RCC 7860 (cell line): ENCODE data around the gene CKS2.
A peak's percentile ranks its signal among the peaks of the same experiment; 100 is the strongest.
"Not testable (repeated sequence)": the region's sequence is repeated elsewhere in the genome, so short reads cannot be mapped to it uniquely, and the experiment has no call there.

Source experiments
- DNase-seq: peaks from one replicate; pipeline ENCODE4 v3.0.0-alpha.2; 2015; ENCODE audit warnings: low spot score
- FAIRE-seq: peaks from 2 replicates; lab custom pipeline; 2012; peaks lifted over from hg19 to GRCh38; lab: Jason Lieb, UNC

Gene CKS2

GRCh38 chr9:89310475-89311345, at the start of gene CKS2:
Gene CKS2, plus strand, starts transcription at chr9:89311195. Its CDS starts 98 bp downstream, at chr9:89311293.
- FAIRE-seq (peak; percentile 96), DNase-seq (peak; percentile 100)

- FAIRE-seq (no peak), DNase-seq (no peak)
These were observed 37.3 kb upstream of the CKS2 start for GRCh38 chr9:89273528-89274279.

GRCh38 chr9:89274838-89275237, 36.2 kb upstream of the CKS2 start:
- FAIRE-seq (peak; percentile 82), DNase-seq (peak; percentile 87)

GRCh38 chr9:89276040-89276439, 35.0 kb upstream of the CKS2 start:
- DNase-seq, FAIRE-seq: not testable (repeated sequence)

GRCh38 chr9:89277043-89277442, 34.0 kb upstream of the CKS2 start:
- DNase-seq (no peak), FAIRE-seq (no peak)

- FAIRE-seq = no peak
These were observed 33.5 kb upstream of the CKS2 start for GRCh38 chr9:89277454-89277853.

GRCh38 chr9:89278551-89278950, 32.4 kb upstream of the CKS2 start:
- FAIRE-seq = no peak
- DNase-seq = no peak

More at GRCh38 chr9:89277454-89277853, 33.5 kb upstream of the CKS2 start:
- DNase-seq = peak; percentile 34

- DNase-seq (peak; percentile 51), FAIRE-seq (peak; percentile 72)
These were observed 31.8 kb upstream of the CKS2 start for GRCh38 chr9:89278997-89279739.

- FAIRE-seq (no peak), DNase-seq (no peak)
These were observed 29.9 kb upstream of the CKS2 start for GRCh38 chr9:89281106-89281505.

- not testable (repeated sequence) for FAIRE-seq, DNase-seq
These were observed 28.6 kb upstream of the CKS2 start for GRCh38 chr9:89282248-89282968.

GRCh38 chr9:89284076-89284475, 26.9 kb upstream of the CKS2 start:
- DNase-seq (no peak), FAIRE-seq (no peak)

- FAIRE-seq = no peak
- no peak for DNase-seq
These were observed 19.3 kb upstream of the CKS2 start for GRCh38 chr9:89291741-89292140.

- DNase-seq (no peak), FAIRE-seq (no peak)
These were observed 18.0 kb upstream of the CKS2 start for GRCh38 chr9:89293014-89293413.

- DNase-seq = no peak
- no peak for FAIRE-seq
These were observed 15.6 kb upstream of the CKS2 start for GRCh38 chr9:89295400-89295799.

GRCh38 chr9:89301996-89302395, 9.0 kb upstream of the CKS2 start:
- not testable (repeated sequence) for FAIRE-seq, DNase-seq

GRCh38 chr9:89304020-89304833, 6.8 kb upstream of the CKS2 start:
- no peak for DNase-seq

GRCh38 chr9:89304834-89305188, 6.2 kb upstream of the CKS2 start:
- FAIRE-seq (no peak), DNase-seq (no peak)

More at GRCh38 chr9:89304020-89304833, 6.8 kb upstream of the CKS2 start:
- FAIRE-seq = no peak

- DNase-seq = no peak
These were observed 5.1 kb upstream of the CKS2 start for GRCh38 chr9:89305868-89306267.

GRCh38 chr9:89309166-89309565, 1.8 kb upstream of the CKS2 start:
- no peak for DNase-seq
- no peak for FAIRE-seq

More at GRCh38 chr9:89305868-89306267, 5.1 kb upstream of the CKS2 start:
- no peak for FAIRE-seq
